DND-41 (cell line): ENCODE data around the gene RAB28.

Source experiments
- ATAC-seq: fragments of 200-7000 bp; cut with Tn5 transposase; 3 replicates; pipeline ENCODE4 v1.9.1; 2021; ENCODE audit warnings: low read depth; ENCODE audit not compliant: insufficient read depth
- DNase-seq: peaks from one replicate; pipeline ENCODE4 v3.0.0-alpha.2; 2020
- H2AFZ ChIP-seq: 2 replicates; pipeline ENCODE4 v1.6.0; 2012; ENCODE audit warnings: low read depth, low read length
- H3K27ac ChIP-seq: 2 replicates; pipeline ENCODE4 v1.5.1; 2012; ENCODE audit warnings: low read length, inconsistent platforms
- H3K27me3 ChIP-seq: fragments of 200-600 bp; sonication (generic); 2 replicates; pipeline ENCODE4 v1.6.0; 2012; ENCODE audit warnings: low read length, mild to moderate bottlenecking, inconsistent platforms; ENCODE audit not compliant: insufficient read depth, poor library complexity
- H3K36me3 ChIP-seq: 2 replicates; pipeline ENCODE4 v1.5.1; 2012; ENCODE audit warnings: low read length, inconsistent platforms; ENCODE audit not compliant: insufficient read depth
- H3K4me1 ChIP-seq: 2 replicates; pipeline ENCODE4 v1.5.1; 2012; ENCODE audit warnings: mild to moderate bottlenecking, low read length; ENCODE audit not compliant: insufficient read depth
- H3K4me2 ChIP-seq: 2 replicates; pipeline ENCODE4 v1.6.0; 2012; ENCODE audit warnings: mild to moderate bottlenecking, moderate library complexity, low read length, inconsistent platforms; ENCODE audit not compliant: insufficient read depth
- H3K4me3 ChIP-seq, 2 experiments: fragments of 200-600 bp in 1 of 2; shearing (Covaris generic) in 1 of 2; 2 replicates each; pipeline ENCODE4 v1.5.1; 2012 to 2016; ENCODE audit warnings: inconsistent platforms in 2 of 2, low read length in 2 of 2, mild to moderate bottlenecking in 2 of 2, low read depth in 1 of 2, moderate library complexity in 1 of 2
- H3K79me2 ChIP-seq: 2 replicates; pipeline ENCODE4 v1.6.0; 2012; ENCODE audit warnings: low read length, inconsistent platforms; ENCODE audit not compliant: insufficient read depth
- H3K9ac ChIP-seq: 2 replicates; pipeline ENCODE4 v1.6.0; 2012; ENCODE audit warnings: low read depth, mild to moderate bottlenecking, inconsistent platforms, low read length, moderate library complexity
- H3K9me3 ChIP-seq: 2 replicates; pipeline ENCODE4 v1.5.1; 2012; ENCODE audit warnings: low read length, moderate library complexity, mild to moderate bottlenecking, inconsistent platforms; ENCODE audit not compliant: insufficient read depth, severe bottlenecking
- H4K20me1 ChIP-seq: 2 replicates; pipeline ENCODE4 v1.6.0; 2012; ENCODE audit warnings: low read length; ENCODE audit not compliant: insufficient read depth
- EZH2 ChIP-seq: IDR thresholded peaks from 3 replicates; pipeline ENCODE4 v1.6.1; 2012; ENCODE audit warnings: borderline replicate concordance, low read depth, mild to moderate bottlenecking, moderate library complexity, low read length, inconsistent platforms; ENCODE audit not compliant: severe bottlenecking
- TF ChIP-seq, protein P1 (sequence below): IDR thresholded peaks from 2 replicates; pipeline ENCODE4 v1.5.1; 2012; ENCODE audit warnings: borderline replicate concordance, low read length, moderate library complexity, mild to moderate bottlenecking; ENCODE audit not compliant: poor library complexity, severe bottlenecking; ENCODE audit errors: extremely low read depth

The RAB28 gene

DNA sequence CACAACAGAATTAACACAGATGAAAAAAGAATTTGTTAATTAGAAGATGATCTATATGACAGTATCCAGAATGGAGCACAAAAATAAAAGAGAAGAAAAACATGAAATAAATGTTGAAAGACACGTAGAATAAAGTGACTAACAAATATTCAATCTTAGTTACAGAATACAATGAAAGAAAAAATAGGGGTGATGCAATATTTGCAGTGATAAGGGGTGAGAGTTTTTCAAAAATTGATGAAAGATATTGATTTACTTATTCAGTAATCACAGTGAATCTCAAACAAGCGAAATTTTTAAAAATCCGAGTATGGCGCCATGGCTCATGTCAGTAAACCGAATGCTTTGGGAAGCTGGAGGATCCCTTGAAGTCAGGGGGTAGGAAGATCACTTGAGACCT, 20.2 kb upstream of the RAB28 start:
- no peak overlapping the region for H3K4me2 ChIP-seq
- ATAC-seq (no peak), DNase-seq (no peak)
- H2AFZ ChIP-seq, result no peak overlapping the region
- H3K27me3 ChIP-seq, result peaks cover 3% of the 10 kb centered on the region
- H3K4me3 ChIP-seq, result no peak overlapping the region
- H3K9ac ChIP-seq, result no peak overlapping the region
- no peaks in the 10 kb centered on the region for H3K36me3 ChIP-seq
- H3K79me2 ChIP-seq, result no peaks in the 10 kb centered on the region
- H3K4me1 ChIP-seq, result no peaks in the 10 kb centered on the region
- no peak for TF ChIP-seq EZH2
- TF ChIP-seq, protein P1, sequence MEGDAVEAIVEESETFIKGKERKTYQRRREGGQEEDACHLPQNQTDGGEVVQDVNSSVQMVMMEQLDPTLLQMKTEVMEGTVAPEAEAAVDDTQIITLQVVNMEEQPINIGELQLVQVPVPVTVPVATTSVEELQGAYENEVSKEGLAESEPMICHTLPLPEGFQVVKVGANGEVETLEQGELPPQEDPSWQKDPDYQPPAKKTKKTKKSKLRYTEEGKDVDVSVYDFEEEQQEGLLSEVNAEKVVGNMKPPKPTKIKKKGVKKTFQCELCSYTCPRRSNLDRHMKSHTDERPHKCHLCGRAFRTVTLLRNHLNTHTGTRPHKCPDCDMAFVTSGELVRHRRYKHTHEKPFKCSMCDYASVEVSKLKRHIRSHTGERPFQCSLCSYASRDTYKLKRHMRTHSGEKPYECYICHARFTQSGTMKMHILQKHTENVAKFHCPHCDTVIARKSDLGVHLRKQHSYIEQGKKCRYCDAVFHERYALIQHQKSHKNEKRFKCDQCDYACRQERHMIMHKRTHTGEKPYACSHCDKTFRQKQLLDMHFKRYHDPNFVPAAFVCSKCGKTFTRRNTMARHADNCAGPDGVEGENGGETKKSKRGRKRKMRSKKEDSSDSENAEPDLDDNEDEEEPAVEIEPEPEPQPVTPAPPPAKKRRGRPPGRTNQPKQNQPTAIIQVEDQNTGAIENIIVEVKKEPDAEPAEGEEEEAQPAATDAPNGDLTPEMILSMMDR, result no peak
- no peaks in the 10 kb centered on the region for H3K9me3 ChIP-seq
- no peak overlapping the region for H3K27ac ChIP-seq
- no peaks in the 10 kb centered on the region for H4K20me1 ChIP-seq

DNA sequence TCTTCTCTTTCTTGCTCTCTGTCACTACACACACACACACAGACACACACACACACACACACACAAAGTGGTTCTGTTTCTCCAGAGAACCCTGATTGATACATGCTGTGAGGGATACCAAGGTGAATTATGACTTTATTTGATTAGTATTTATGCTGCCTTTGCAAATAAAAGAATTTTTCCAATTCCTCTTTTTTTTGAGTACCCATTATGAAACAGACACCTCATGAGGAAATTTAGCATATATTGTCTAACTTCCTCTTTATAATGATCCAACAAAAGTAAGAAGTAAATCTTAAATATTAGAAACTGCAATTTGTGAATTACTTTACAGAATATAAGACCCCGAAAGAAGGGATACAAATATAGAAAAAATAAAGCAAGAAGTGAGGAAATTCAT, 14.3 kb upstream of the RAB28 start:
- Histone ChIP-seq H2AFZ (no peak overlapping the region), H3K4me3 (no peak overlapping the region), H3K9me3 (no peaks in the 10 kb centered on the region), H3K27me3 (peaks cover 11% of the 10 kb centered on the region), H3K36me3 (no peaks in the 10 kb centered on the region), H3K27ac (no peak overlapping the region), H3K4me2 (no peak overlapping the region), H3K9ac (no peak overlapping the region), H3K4me1 (no peaks in the 10 kb centered on the region), H4K20me1 (no peaks in the 10 kb centered on the region), H3K79me2 (no peaks in the 10 kb centered on the region)
- ATAC-seq (no peak), DNase-seq (no peak)
- TF ChIP-seq, protein P1, result no peak
- no peak for TF ChIP-seq EZH2

DNA sequence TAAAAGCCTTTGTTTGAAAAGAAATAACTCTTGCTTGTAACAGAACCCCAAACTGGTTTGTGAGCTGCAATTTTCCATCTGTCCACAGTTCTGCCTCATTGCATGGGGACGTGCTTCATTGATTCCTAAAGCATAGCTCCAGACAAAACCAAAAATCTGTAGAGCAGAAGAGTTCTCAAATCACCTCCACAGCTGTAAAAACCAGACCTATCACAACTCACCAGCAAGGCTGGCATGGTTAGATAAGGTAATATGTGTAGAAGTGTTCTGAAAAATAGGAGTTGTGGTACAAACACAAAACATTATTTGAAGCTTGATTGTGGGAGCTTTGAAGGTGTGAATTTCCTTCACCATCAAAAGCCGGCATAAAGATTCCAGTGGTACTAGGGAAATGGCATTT, 12.5 kb upstream of the RAB28 start:
- H3K27me3 ChIP-seq, result peaks cover 11% of the 10 kb centered on the region
- DNase-seq (no peak), ATAC-seq (no peak)
- no peaks in the 10 kb centered on the region for H3K4me1 ChIP-seq
- H3K4me3 ChIP-seq, result no peak overlapping the region
- H3K9ac ChIP-seq, result no peak overlapping the region
- H3K9me3 ChIP-seq, result no peaks in the 10 kb centered on the region
- TF ChIP-seq EZH2, result no peak
- TF ChIP-seq, protein P1, result no peak
- H3K4me2 ChIP-seq, result no peak overlapping the region
- no peak overlapping the region for H3K27ac ChIP-seq
- H4K20me1 ChIP-seq, result no peaks in the 10 kb centered on the region
- no peaks in the 10 kb centered on the region for H3K79me2 ChIP-seq
- H2AFZ ChIP-seq, result no peak overlapping the region
- no peaks in the 10 kb centered on the region for H3K36me3 ChIP-seq

DNA sequence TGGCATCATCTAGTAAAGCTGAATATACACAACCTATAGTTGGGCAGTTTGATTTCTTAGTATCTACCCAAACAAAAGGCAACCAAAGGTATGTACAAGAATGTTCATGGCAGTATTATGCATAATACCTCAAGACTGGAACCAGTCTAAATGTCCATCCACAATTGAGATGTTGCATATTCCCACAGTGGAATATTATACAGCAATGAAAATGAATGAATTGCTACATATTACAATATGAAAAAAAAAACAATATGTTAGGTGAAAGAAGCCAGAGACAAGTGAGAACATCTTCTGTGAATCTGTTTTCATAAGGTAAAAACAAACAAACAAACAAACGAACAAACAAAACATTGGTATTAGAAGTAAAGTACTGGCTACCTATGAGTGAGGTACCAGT, 11.6 kb upstream of the RAB28 start:
- Histone ChIP-seq H3K9ac (no peak overlapping the region), H3K79me2 (no peaks in the 10 kb centered on the region), H3K27me3 (peaks cover 11% of the 10 kb centered on the region), H3K4me1 (no peaks in the 10 kb centered on the region), H3K9me3 (no peaks in the 10 kb centered on the region), H3K4me2 (no peak overlapping the region), H2AFZ (no peak overlapping the region), H3K4me3 (no peak overlapping the region), H3K27ac (no peak overlapping the region), H4K20me1 (no peaks in the 10 kb centered on the region), H3K36me3 (no peaks in the 10 kb centered on the region)
- ATAC-seq (no peak), DNase-seq (no peak)
- TF ChIP-seq EZH2, result no peak
